Activated naive CD8-positive, alpha-beta T cell treated with anti-CD3 and anti-CD28 coated beads, Interleukin-2, amount 10 ng/mL, durations not matched to agents 7 days and 5 days (primary cell): Measurements from ENCODE around the gene GRK7. TPM values are rescaled to one million over a fixed set of nuclear protein-coding genes. Genes with fewer than 3 reads are reported as not detected.
A peak's percentile ranks its signal among the peaks of the same experiment; 100 is the strongest.
"Not testable (repeated sequence)": the region's sequence is repeated elsewhere in the genome, so short reads cannot be mapped to it uniquely, and the experiment has no call there.

ENCODE experiments used
- ATAC-seq: fragments of 150-1000 bp; cut with Tn5 transposase; one replicate; pipeline ENCODE4 v1.10.0; 2021; ENCODE audit warnings: low read depth, moderate library complexity
- POLR2A ChIA-PET: fragments of 350-600 bp; sonication (Branson Sonifier 250); formaldehyde crosslinking; loops from one replicate; lab custom pipeline; 2021; ENCODE audit warnings: antibody characterized with exemption; lab: Charles Lee
- DNase-seq: peaks from one replicate; pipeline ENCODE4 v3.0.0; 2021
- H3K27ac Mint-ChIP-seq: one replicate; pipeline ENCODE4 v1.8.0; 2022; ENCODE audit warnings: mild to moderate bottlenecking, mixed read lengths
- H3K27me3 Mint-ChIP-seq: one replicate; pipeline ENCODE4 v1.8.0; 2022; ENCODE audit warnings: mild to moderate bottlenecking, moderate library complexity, mixed read lengths
- H3K36me3 Mint-ChIP-seq: one replicate; pipeline ENCODE4 v1.8.0; 2021; ENCODE audit warnings: mild to moderate bottlenecking, mixed read lengths
- H3K4me1 Mint-ChIP-seq: one replicate; pipeline ENCODE4 v1.8.0; 2021; ENCODE audit warnings: mixed read lengths
- H3K4me3 Mint-ChIP-seq: one replicate; pipeline ENCODE4 v1.8.0; 2022; ENCODE audit warnings: mild to moderate bottlenecking, moderate library complexity, mixed read lengths
- H3K9me3 Mint-ChIP-seq: one replicate; pipeline ENCODE4 v1.8.0; 2021; ENCODE audit warnings: mixed read lengths
- total RNA-seq, 2 experiments: library from RNA; stranded (reverse); gene quantifications; one replicate each; pipeline ENCODE4 v1.2.3, GENCODE V29; 2021

Gene GRK7
- total RNA-seq, 2 experiments from 2014 or later = not detected

GRCh38 chr3:141738022-141738890 lies 25.0 kb upstream of the GRK7 start, which contains the start of gene RNF7:
Gene RNF7 (plus strand): TSS chr3:141738298. CDS start chr3:141738342, 44 bp downstream.
- peaks cover 28% of the 10 kb centered on the region for H3K4me1 Mint-ChIP-seq
- peaks cover 2% of the 10 kb centered on the region for H3K27me3 Mint-ChIP-seq
- POLR2A ChIA-PET = interaction anchor here (0.7 to 3.1 kb wide), 8 partner anchors 59 to 1326 kb away, joined by 3 to 42 read pairs (median 4); partner anchors contain the start of genes ATP1B3 and U2SURP
- ATAC-seq (peak; percentile 95), DNase-seq (peak; percentile 99)
- peak within 1 kb of the TSS; percentile 99 for H3K4me3 Mint-ChIP-seq
- H3K27ac Mint-ChIP-seq = peak within 1 kb of the TSS; percentile 99
- peaks cover 11% of the 10 kb centered on the region for H3K36me3 Mint-ChIP-seq
- H3K9me3 Mint-ChIP-seq = no peaks in the 10 kb centered on the region

- ATAC-seq (no peak), DNase-seq (no peak)
- POLR2A ChIA-PET = interaction anchor here (0.7 to 3.1 kb wide), 7 partner anchors 58 to 1262 kb away, joined by 3 to 42 read pairs (median 4); partner anchors contain the start of genes ATP1B3 and U2SURP
- no peaks in the 10 kb centered on the region for H3K9me3 Mint-ChIP-seq
- H3K27me3 Mint-ChIP-seq = no peaks in the 10 kb centered on the region
- peak overlapping the region; percentile 99 for H3K4me3 Mint-ChIP-seq
- H3K36me3 Mint-ChIP-seq = peaks cover 11% of the 10 kb centered on the region
- peak overlapping the region; percentile 99 for H3K27ac Mint-ChIP-seq
- H3K4me1 Mint-ChIP-seq = peaks cover 31% of the 10 kb centered on the region
Observed at GRCh38 chr3:141738891-141739363, 24.3 kb upstream of the GRK7 start.

GRCh38 chr3:141739731-141740130 lies 23.5 kb upstream of the GRK7 start:
- Mint-ChIP-seq H3K9me3 (no peaks in the 10 kb centered on the region), H3K27me3 (no peaks in the 10 kb centered on the region), H3K4me3 (peak overlapping the region; percentile 99), H3K36me3 (peaks cover 18% of the 10 kb centered on the region), H3K4me1 (peaks cover 35% of the 10 kb centered on the region), H3K27ac (peak overlapping the region; percentile 99)
- ATAC-seq = no peak
- DNase-seq = no peak
- POLR2A ChIA-PET = interaction anchor here (2.7 to 3.1 kb wide), 2 partner anchors 57 to 137 kb away, joined by 25 to 42 read pairs; partner anchors contain the start of gene ATP1B3

- H3K36me3 Mint-ChIP-seq = peaks cover 19% of the 10 kb centered on the region
- H3K27ac Mint-ChIP-seq = no peak overlapping the region
- H3K4me1 Mint-ChIP-seq = peaks cover 35% of the 10 kb centered on the region
- H3K4me3 Mint-ChIP-seq = peak overlapping the region; percentile 99
- DNase-seq = no peak
- no peaks in the 10 kb centered on the region for H3K27me3 Mint-ChIP-seq
- no peak for ATAC-seq
- POLR2A ChIA-PET = interaction anchor here (2.7 to 3.1 kb wide), 2 partner anchors 57 to 136 kb away, joined by 25 to 42 read pairs; partner anchors contain the start of gene ATP1B3
- no peaks in the 10 kb centered on the region for H3K9me3 Mint-ChIP-seq
Observed at GRCh38 chr3:141740349-141740748, 22.9 kb upstream of the GRK7 start.

- peaks cover 27% of the 10 kb centered on the region for H3K36me3 Mint-ChIP-seq
- DNase-seq (no peak), ATAC-seq (no peak)
- no peak overlapping the region for H3K27ac Mint-ChIP-seq
- no peak overlapping the region for H3K4me3 Mint-ChIP-seq
- no peaks in the 10 kb centered on the region for H3K27me3 Mint-ChIP-seq
- peaks cover 32% of the 10 kb centered on the region for H3K4me1 Mint-ChIP-seq
- H3K9me3 Mint-ChIP-seq = no peaks in the 10 kb centered on the region
- POLR2A ChIA-PET = no interaction called here
Observed at GRCh38 chr3:141743305-141743704, 19.9 kb upstream of the GRK7 start.

- peaks cover 26% of the 10 kb centered on the region for H3K36me3 Mint-ChIP-seq
- H3K9me3 Mint-ChIP-seq = no peaks in the 10 kb centered on the region
- POLR2A ChIA-PET = no interaction called here
- peaks cover 14% of the 10 kb centered on the region for H3K4me1 Mint-ChIP-seq
- H3K27me3 Mint-ChIP-seq = no peaks in the 10 kb centered on the region
- H3K4me3 Mint-ChIP-seq = no peak overlapping the region
- no peak overlapping the region for H3K27ac Mint-ChIP-seq
- DNase-seq (no peak), ATAC-seq (no peak)
Observed at GRCh38 chr3:141746962-141747361, 16.2 kb upstream of the GRK7 start.

GRCh38 chr3:141753399-141753798 lies 9.8 kb upstream of the GRK7 start:
- POLR2A ChIA-PET = interaction anchor here (0.7 kb wide), 1 partner anchor 108 kb away, joined by 3 read pairs; no protein-coding TSS in a partner anchor
- H3K4me3 Mint-ChIP-seq = no peak overlapping the region
- H3K36me3 Mint-ChIP-seq = peaks cover 6% of the 10 kb centered on the region
- DNase-seq (no peak), ATAC-seq (no peak)
- no peaks in the 10 kb centered on the region for H3K9me3 Mint-ChIP-seq
- H3K27ac Mint-ChIP-seq = no peak overlapping the region
- no peaks in the 10 kb centered on the region for H3K27me3 Mint-ChIP-seq
- H3K4me1 Mint-ChIP-seq = no peaks in the 10 kb centered on the region

GRCh38 chr3:141754032-141754431 lies 9.2 kb upstream of the GRK7 start:
- Mint-ChIP-seq H3K36me3 (peaks cover 2% of the 10 kb centered on the region), H3K9me3 (no peaks in the 10 kb centered on the region), H3K27ac (no peak overlapping the region), H3K4me3 (no peak overlapping the region), H3K27me3 (no peaks in the 10 kb centered on the region), H3K4me1 (no peaks in the 10 kb centered on the region)
- no peak for ATAC-seq
- no peak for DNase-seq
- POLR2A ChIA-PET = no interaction called here

GRCh38 chr3:141762552-141762951 lies 656 bp upstream of the GRK7 start:
- POLR2A ChIA-PET, H3K4me1 Mint-ChIP-seq, H3K27ac Mint-ChIP-seq, H3K9me3 Mint-ChIP-seq, H3K36me3 Mint-ChIP-seq, DNase-seq, H3K4me3 Mint-ChIP-seq, ATAC-seq, H3K27me3 Mint-ChIP-seq: not testable (repeated sequence)

- Mint-ChIP-seq H3K4me1 (no peaks in the 10 kb centered on the region), H3K27me3 (no peaks in the 10 kb centered on the region), H3K27ac (no peak overlapping the region), H3K4me3 (no peak overlapping the region), H3K36me3 (no peaks in the 10 kb centered on the region), H3K9me3 (no peaks in the 10 kb centered on the region)
- DNase-seq (no peak), ATAC-seq (no peak)
- POLR2A ChIA-PET = interaction anchor here (1.1 kb wide), 1 partner anchor 33 kb away, joined by 3 read pairs; no protein-coding TSS in a partner anchor
Observed at GRCh38 chr3:141764045-141764444, 837 bp downstream of the GRK7 start.

- Mint-ChIP-seq H3K36me3 (no peaks in the 10 kb centered on the region), H3K27me3 (no peaks in the 10 kb centered on the region)
- POLR2A ChIA-PET = no interaction called here
Observed at GRCh38 chr3:141764465-141764864, 1.3 kb downstream of the GRK7 start.

GRCh38 chr3:141764986-141765385 lies 1.8 kb downstream of the GRK7 start:
- Mint-ChIP-seq H3K4me3 (no peak overlapping the region), H3K9me3 (no peaks in the 10 kb centered on the region), H3K4me1 (no peaks in the 10 kb centered on the region), H3K36me3 (no peaks in the 10 kb centered on the region), H3K27me3 (peaks cover 2% of the 10 kb centered on the region), H3K27ac (no peak overlapping the region)
- DNase-seq (no peak), ATAC-seq (no peak)
- POLR2A ChIA-PET = no interaction called here

More at GRCh38 chr3:141764465-141764864, 1.3 kb downstream of the GRK7 start:
- Mint-ChIP-seq H3K9me3 (no peaks in the 10 kb centered on the region), H3K4me3 (no peak overlapping the region), H3K4me1 (no peaks in the 10 kb centered on the region), H3K27ac (no peak overlapping the region)
- DNase-seq (no peak), ATAC-seq (no peak)

GRCh38 chr3:141767066-141767465 lies 3.9 kb downstream of the GRK7 start:
- DNase-seq (no peak), ATAC-seq (no peak)
- Mint-ChIP-seq H3K9me3 (no peaks in the 10 kb centered on the region), H3K36me3 (no peaks in the 10 kb centered on the region), H3K4me1 (no peaks in the 10 kb centered on the region), H3K27ac (no peak overlapping the region), H3K4me3 (no peak overlapping the region), H3K27me3 (peaks cover 2% of the 10 kb centered on the region)
- POLR2A ChIA-PET = interaction anchor here (1.0 kb wide), 1 partner anchor 30 kb away, joined by 4 read pairs; no protein-coding TSS in a partner anchor
